Measurements from ENCODE around the gene EHBP1. TPM values are rescaled to one million over a fixed set of nuclear protein-coding genes. Genes with fewer than 3 reads are reported as not detected.

EHBP1 gene
- total RNA-seq, 1 donor from 2014 or later, result 52.7 TPM

DNA sequence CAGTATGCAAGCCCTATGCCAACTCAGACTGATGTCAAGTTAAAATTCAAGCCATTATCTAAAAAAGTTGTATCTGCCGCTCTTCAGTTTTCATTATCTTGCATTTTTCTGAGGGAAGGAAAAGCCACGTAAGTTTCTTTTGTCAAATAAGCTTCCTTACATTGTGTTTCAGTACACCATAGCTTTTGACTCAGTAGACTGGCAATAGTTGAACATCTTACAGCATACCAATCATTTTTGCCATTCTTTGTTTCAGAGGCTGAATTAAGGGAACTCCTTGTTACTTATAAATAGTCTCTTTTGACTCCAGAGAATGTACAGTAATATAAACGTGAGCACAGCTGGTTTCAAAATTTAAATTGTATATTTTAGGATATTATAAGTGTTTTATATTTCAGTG lies 120.6 kb downstream of the EHBP1 start:
- H3K9me3 ChIP-seq (ENCODE audit: control insufficient read depth in 3 of 3, low read length in 3 of 3), result no peaks in the 10 kb centered on the region
- no peak overlapping the region for H3K27ac ChIP-seq (ENCODE audit: low read depth, low read length)
- H3K9ac ChIP-seq (ENCODE audit: low read depth in 1 of 3, low read length in 3 of 3), result no peak overlapping the region
- H3K36me3 ChIP-seq (ENCODE audit: control insufficient read depth in 3 of 3, insufficient read depth in 3 of 3, low read length in 3 of 3), result peaks cover 2 to 12% (median 4%) of the 10 kb centered on the region in 3 donors
- H3K27me3 ChIP-seq (ENCODE audit: control insufficient read depth in 3 of 3, insufficient read depth in 3 of 3, low read length in 3 of 3), result no peaks in the 10 kb centered on the region
- no peaks in the 10 kb centered on the region for H3K4me1 ChIP-seq (ENCODE audit: control insufficient read depth in 3 of 3, insufficient read depth in 3 of 3, low read length in 3 of 3)
- no peak overlapping the region for H3K4me3 ChIP-seq (ENCODE audit: low read length in 3 of 3)

DNA sequence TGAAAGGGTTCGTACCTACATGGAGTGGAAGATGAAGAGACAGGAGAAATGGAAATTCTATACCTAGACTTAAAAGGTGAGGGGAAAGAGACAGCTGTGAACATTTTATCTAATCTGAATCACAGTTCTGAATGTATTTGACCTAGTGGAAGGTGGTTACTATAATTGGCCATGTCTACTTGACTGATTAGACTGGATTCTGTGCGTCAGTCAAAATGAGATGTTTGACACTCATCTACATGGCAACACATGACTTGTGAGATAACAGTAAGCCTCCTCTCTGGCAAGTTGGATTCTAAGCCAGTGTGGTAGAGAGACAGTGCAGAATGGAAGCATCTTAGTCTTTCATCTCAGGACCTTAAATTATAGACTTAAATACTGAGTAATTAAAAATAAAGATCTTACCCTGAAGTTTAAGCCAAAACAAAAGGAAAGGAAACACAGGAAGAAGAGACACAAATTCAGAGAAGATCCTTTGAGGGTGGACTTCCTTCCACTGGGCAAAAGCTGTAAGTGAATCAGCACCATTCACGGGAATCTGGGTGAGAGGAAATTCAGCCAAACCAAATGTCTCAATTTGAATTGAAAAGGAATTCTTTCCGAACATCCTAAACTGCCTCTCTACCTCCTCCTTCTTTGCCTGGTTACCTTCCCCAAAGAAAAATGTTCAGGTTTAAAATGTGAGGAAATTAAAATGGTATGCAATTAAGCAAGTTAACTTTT lies 121.6 kb downstream of the EHBP1 start:
- H3K9ac ChIP-seq (ENCODE audit: low read depth in 1 of 3, low read length in 3 of 3), result no peak overlapping the region
- H3K4me3 ChIP-seq (ENCODE audit: low read length in 3 of 3), result no peak overlapping the region
- peaks cover 2 to 12% (median 4%) of the 10 kb centered on the region in 3 donors for H3K36me3 ChIP-seq (ENCODE audit: control insufficient read depth in 3 of 3, insufficient read depth in 3 of 3, low read length in 3 of 3)
- H3K4me1 ChIP-seq (ENCODE audit: control insufficient read depth in 3 of 3, insufficient read depth in 3 of 3, low read length in 3 of 3), result no peaks in the 10 kb centered on the region
- H3K9me3 ChIP-seq (ENCODE audit: control insufficient read depth in 3 of 3, low read length in 3 of 3), result no peaks in the 10 kb centered on the region
- H3K27me3 ChIP-seq (ENCODE audit: control insufficient read depth in 3 of 3, insufficient read depth in 3 of 3, low read length in 3 of 3), result no peaks in the 10 kb centered on the region
- no peak overlapping the region for H3K27ac ChIP-seq (ENCODE audit: low read depth, low read length)

DNA sequence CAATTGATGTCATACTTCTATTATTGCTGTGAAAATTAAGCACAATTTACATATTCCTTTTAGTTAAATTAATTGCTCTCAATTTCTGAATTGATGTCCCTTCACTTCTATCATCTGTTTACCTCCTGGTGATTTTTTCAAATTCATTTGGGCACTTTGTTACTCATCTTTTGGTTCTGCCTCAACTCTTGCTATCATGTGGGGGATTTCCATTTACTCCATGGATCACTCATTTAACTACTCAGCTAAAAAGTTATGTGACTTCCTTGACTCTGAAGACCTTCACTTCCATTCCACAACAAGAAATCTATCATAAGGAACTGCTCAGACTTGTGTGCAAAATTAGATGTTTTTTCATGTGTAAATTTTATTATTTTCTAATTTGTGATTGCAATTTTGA lies 126.2 kb downstream of the EHBP1 start:
- Histone ChIP-seq H3K27ac (ENCODE audit: low read depth, low read length) (no peak overlapping the region), H3K9ac (ENCODE audit: low read depth in 1 of 3, low read length in 3 of 3) (no peak overlapping the region), H3K27me3 (ENCODE audit: control insufficient read depth in 3 of 3, insufficient read depth in 3 of 3, low read length in 3 of 3) (no peaks in the 10 kb centered on the region), H3K9me3 (ENCODE audit: control insufficient read depth in 3 of 3, low read length in 3 of 3) (peaks cover 0 to 2% (median 0%) of the 10 kb centered on the region in 3 donors), H3K4me1 (ENCODE audit: control insufficient read depth in 3 of 3, insufficient read depth in 3 of 3, low read length in 3 of 3) (no peaks in the 10 kb centered on the region), H3K4me3 (ENCODE audit: low read length in 3 of 3) (no peak overlapping the region), H3K36me3 (ENCODE audit: control insufficient read depth in 3 of 3, insufficient read depth in 3 of 3, low read length in 3 of 3) (peaks cover 4 to 15% (median 14%) of the 10 kb centered on the region in 3 donors)

DNA sequence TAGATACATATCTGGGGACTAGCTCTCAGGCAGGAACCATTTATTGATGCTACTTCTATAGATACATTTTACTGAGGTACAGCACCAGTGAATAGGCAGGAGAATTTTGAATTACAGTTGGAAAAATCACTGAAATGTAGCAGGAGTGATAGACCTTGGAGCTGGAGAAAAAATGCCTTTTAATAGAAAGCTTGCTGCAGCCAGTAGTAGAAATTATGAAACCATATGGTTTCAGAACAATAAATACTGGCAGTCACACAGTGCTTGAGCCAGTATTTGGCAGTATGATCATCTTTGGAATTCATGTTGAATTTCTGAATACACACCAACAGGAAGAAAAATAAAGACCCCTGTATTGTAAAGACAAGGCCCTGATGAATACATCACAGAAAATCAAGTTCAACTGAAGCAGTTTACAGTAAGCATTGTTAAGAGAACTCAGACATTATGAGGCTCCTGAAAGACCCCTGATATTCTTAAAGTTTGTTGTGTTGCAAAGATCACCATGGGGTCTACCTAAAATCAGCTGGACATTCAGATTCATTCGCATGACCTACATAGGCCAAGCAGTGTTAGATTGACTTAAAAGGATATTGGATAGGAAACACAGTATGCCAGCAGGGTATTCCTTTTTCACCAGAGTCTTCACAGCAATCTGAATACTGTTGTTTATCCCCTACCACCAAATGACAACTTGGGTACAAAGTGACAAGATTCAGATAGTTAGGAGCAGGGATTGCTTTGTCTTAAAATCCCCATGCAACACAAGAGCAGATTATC lies 139.0 kb downstream of the EHBP1 start:
- Histone ChIP-seq H3K9me3 (ENCODE audit: control insufficient read depth in 3 of 3, low read length in 3 of 3) (no peaks in the 10 kb centered on the region), H3K27ac (ENCODE audit: low read depth, low read length) (no peak overlapping the region), H3K36me3 (ENCODE audit: control insufficient read depth in 3 of 3, insufficient read depth in 3 of 3, low read length in 3 of 3) (no peaks in the 10 kb centered on the region), H3K4me1 (ENCODE audit: control insufficient read depth in 3 of 3, insufficient read depth in 3 of 3, low read length in 3 of 3) (no peaks in the 10 kb centered on the region), H3K4me3 (ENCODE audit: low read length in 3 of 3) (no peak overlapping the region), H3K9ac (ENCODE audit: low read depth in 1 of 3, low read length in 3 of 3) (no peak overlapping the region), H3K27me3 (ENCODE audit: control insufficient read depth in 3 of 3, insufficient read depth in 3 of 3, low read length in 3 of 3) (no peaks in the 10 kb centered on the region)

DNA sequence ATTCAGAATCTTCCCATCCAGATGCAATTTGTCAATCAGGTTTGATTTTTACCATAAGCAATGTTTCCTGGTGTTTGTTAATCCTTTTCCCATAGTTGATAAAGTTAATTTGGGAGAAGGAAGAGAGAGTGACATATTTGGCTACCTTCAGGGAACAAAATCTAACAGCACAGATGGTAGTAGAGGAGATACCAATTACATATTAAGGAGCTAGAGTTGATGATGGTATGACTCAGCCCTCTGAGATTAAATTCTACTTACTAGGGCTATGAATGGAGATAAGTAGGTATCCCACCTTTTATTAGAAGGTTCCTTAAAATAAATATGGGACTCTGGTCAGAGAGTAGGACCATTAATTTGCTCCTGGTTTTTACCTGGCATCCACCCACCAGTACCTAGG lies 139.7 kb downstream of the EHBP1 start:
- Histone ChIP-seq H3K27ac (ENCODE audit: low read depth, low read length) (no peak overlapping the region), H3K9me3 (ENCODE audit: control insufficient read depth in 3 of 3, low read length in 3 of 3) (no peaks in the 10 kb centered on the region), H3K4me1 (ENCODE audit: control insufficient read depth in 3 of 3, insufficient read depth in 3 of 3, low read length in 3 of 3) (no peaks in the 10 kb centered on the region), H3K27me3 (ENCODE audit: control insufficient read depth in 3 of 3, insufficient read depth in 3 of 3, low read length in 3 of 3) (no peaks in the 10 kb centered on the region), H3K9ac (ENCODE audit: low read depth in 1 of 3, low read length in 3 of 3) (no peak overlapping the region), H3K36me3 (ENCODE audit: control insufficient read depth in 3 of 3, insufficient read depth in 3 of 3, low read length in 3 of 3) (no peaks in the 10 kb centered on the region), H3K4me3 (ENCODE audit: low read length in 3 of 3) (no peak overlapping the region)

DNA sequence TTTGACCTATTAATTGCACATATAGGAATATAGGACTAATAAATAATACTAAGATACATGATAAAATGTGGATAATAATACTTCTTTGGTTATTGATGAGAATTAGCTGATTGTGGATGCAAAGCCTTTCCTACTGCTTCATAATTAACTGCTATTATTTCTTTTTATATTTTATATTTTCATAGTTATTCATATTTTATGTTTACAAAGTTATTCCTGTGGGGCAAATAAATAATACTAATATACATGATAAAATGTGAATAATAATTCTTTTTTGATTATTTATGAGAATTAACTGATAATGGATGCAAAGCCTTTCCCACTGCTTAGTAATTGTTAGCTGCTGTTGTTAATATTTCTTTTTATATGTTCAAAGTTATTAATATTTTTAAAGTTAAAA lies 146.7 kb downstream of the EHBP1 start:
- H3K36me3 ChIP-seq (ENCODE audit: control insufficient read depth in 3 of 3, insufficient read depth in 3 of 3, low read length in 3 of 3), result peaks cover 3 to 6% (median 3%) of the 10 kb centered on the region in 3 donors
- no peak overlapping the region for H3K27ac ChIP-seq (ENCODE audit: low read depth, low read length)
- no peaks in the 10 kb centered on the region for H3K9me3 ChIP-seq (ENCODE audit: control insufficient read depth in 3 of 3, low read length in 3 of 3)
- H3K9ac ChIP-seq (ENCODE audit: low read depth in 1 of 3, low read length in 3 of 3), result no peak overlapping the region
- peaks cover 0 to 3% (median 0%) of the 10 kb centered on the region in 3 donors for H3K4me1 ChIP-seq (ENCODE audit: control insufficient read depth in 3 of 3, insufficient read depth in 3 of 3, low read length in 3 of 3)
- no peaks in the 10 kb centered on the region for H3K27me3 ChIP-seq (ENCODE audit: control insufficient read depth in 3 of 3, insufficient read depth in 3 of 3, low read length in 3 of 3)
- H3K4me3 ChIP-seq (ENCODE audit: low read length in 3 of 3), result no peak overlapping the region

DNA sequence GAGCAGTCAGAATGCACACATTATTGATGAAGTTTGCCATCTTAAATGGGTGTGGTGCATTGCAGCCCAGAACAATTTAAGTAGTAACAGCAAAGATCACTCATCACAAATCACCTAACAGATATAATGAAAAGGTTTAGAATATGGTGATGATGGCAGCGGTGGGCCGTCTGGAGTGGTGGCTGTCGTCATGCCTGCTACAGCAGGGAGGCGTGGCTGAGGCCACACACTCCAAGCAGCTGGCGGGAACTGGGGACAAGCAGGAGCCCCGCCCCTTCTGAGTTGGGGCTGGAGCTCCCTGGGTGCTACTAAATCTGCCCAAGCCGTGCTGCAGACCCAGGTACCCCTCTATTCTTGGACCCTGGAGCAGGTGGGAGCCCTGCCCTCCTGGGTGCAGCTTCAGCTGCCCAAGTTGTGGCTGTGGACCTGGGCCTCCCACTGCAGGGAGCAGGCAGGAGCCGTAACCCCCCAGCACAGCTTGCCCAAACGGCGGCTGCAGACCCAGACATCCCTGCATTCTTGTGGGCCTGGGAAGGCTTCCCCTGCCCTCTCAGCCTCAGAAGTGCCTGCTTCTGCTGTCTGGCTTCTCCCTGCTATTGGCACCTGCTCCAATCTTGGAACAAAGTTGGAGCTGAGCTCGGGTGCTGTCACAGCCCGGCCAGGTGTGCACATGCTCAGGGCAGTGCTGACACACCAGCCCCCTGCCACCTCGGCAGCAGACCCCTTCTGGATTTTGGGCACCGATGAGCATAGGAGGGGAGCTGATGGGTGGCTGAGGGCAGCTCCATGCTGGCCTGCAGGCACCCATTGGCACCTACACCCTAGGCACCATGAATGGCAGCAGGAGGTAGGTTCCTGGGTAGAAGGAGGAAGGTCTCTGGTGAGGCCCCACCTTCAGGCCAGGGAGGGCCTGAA lies 149.3 kb downstream of the EHBP1 start:
- Histone ChIP-seq H3K27ac (ENCODE audit: low read depth, low read length) (no peak overlapping the region), H3K4me1 (ENCODE audit: control insufficient read depth in 3 of 3, insufficient read depth in 3 of 3, low read length in 3 of 3) (peaks cover 0 to 3% (median 0%) of the 10 kb centered on the region in 3 donors), H3K9me3 (ENCODE audit: control insufficient read depth in 3 of 3, low read length in 3 of 3) (no peaks in the 10 kb centered on the region), H3K9ac (ENCODE audit: low read depth in 1 of 3, low read length in 3 of 3) (no peak overlapping the region), H3K4me3 (ENCODE audit: low read length in 3 of 3) (no peak overlapping the region), H3K27me3 (ENCODE audit: control insufficient read depth in 3 of 3, insufficient read depth in 3 of 3, low read length in 3 of 3) (no peaks in the 10 kb centered on the region), H3K36me3 (ENCODE audit: control insufficient read depth in 3 of 3, insufficient read depth in 3 of 3, low read length in 3 of 3) (peaks cover 3 to 6% (median 6%) of the 10 kb centered on the region in 3 donors)

DNA sequence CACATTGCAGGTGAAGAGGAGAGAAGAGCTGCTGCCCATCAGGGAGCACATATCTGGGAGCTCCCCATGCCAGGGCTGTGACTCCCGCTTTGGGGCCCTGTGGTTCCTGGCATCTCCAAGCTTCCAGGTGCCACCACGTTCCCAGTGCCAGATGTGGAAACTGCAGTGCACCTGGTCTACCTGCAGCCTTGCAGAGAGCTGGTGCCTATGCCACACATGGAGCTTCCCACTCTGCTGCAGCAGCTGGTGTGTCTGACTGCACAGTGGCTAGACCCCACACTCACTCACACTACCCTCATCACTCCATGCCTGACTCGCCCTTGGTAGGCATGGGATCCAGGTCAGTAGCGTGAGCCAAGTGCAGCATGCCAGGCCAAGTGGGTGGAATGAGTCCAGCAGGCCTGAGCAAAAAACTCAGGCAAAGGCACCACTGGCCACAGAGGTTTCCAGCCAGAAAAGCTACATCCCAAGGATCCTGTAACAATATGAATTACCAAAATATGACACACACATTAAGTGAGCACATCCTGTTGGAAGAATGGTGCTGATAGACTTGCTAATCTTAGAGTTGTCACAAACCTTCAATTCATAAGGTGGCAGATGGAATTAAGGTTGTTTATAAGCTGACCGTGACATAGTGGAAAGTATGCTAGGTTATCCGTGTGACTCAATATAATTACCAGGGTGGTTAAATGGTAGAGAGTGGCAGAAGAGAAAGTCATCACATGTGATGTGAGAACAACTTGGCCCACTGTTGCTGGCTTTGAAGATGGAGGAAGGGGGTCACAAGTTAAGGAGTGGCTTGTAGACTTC lies 150.9 kb downstream of the EHBP1 start:
- Histone ChIP-seq H3K27ac (ENCODE audit: low read depth, low read length) (no peak overlapping the region), H3K9me3 (ENCODE audit: control insufficient read depth in 3 of 3, low read length in 3 of 3) (no peaks in the 10 kb centered on the region), H3K36me3 (ENCODE audit: control insufficient read depth in 3 of 3, insufficient read depth in 3 of 3, low read length in 3 of 3) (peaks cover 3 to 6% (median 6%) of the 10 kb centered on the region in 3 donors)

More for the DNA sequence above, 150.9 kb downstream of the EHBP1 start:
- H3K4me1 ChIP-seq (ENCODE audit: control insufficient read depth in 3 of 3, insufficient read depth in 3 of 3, low read length in 3 of 3), result peaks cover 0 to 3% (median 0%) of the 10 kb centered on the region in 3 donors
- H3K27me3 ChIP-seq (ENCODE audit: control insufficient read depth in 3 of 3, insufficient read depth in 3 of 3, low read length in 3 of 3), result no peaks in the 10 kb centered on the region
- no peak overlapping the region for H3K4me3 ChIP-seq (ENCODE audit: low read length in 3 of 3)
- H3K9ac ChIP-seq (ENCODE audit: low read depth in 1 of 3, low read length in 3 of 3), result no peak overlapping the region
